HAP-1 (cell line): Measurements from ENCODE around the gene LYST.
"Not testable (repeated sequence)": the region's sequence is repeated elsewhere in the genome, so short reads cannot be mapped to it uniquely, and the experiment has no call there.

Experiments used
- DNase-seq, 2 experiments: peaks; one replicate each; pipeline ENCODE4 v3.0.0-alpha.2; 2016 to 2020; ENCODE audit warnings: low spot score in 2 of 2
- H3K27me3 ChIP-seq: fragments of 250-450 bp; sonication (Bioruptor Pico); 2 replicates; pipeline ENCODE4 v1.5.1; 2020; ENCODE audit warnings: low read depth, mild to moderate bottlenecking, moderate library complexity
- H3K36me3 ChIP-seq: fragments of 250-450 bp; sonication (Bioruptor Pico); replicated peaks from 2 replicates; pipeline ENCODE4 v1.5.1; 2020; ENCODE audit warnings: mild to moderate bottlenecking
- H3K4me1 ChIP-seq: fragments of 250-450 bp; sonication (Bioruptor Pico); 2 replicates; pipeline ENCODE4 v1.5.1; 2020; ENCODE audit warnings: mild to moderate bottlenecking
- H3K4me3 ChIP-seq: fragments of 250-450 bp; sonication (Bioruptor Pico); 2 replicates; pipeline ENCODE4 v1.5.1; 2020; ENCODE audit warnings: mild to moderate bottlenecking, moderate library complexity
- H3K9me3 ChIP-seq: fragments of 250-450 bp; sonication (Bioruptor Pico); 2 replicates; pipeline ENCODE4 v1.5.1; 2020; ENCODE audit warnings: mild to moderate bottlenecking, moderate library complexity
- in situ Hi-C: fragments of 300-500 bp; cut with MboI; formaldehyde crosslinking; loops from 3 replicates; pipeline ENCODE4 v1.14.3; 2020; ENCODE audit warnings: low sequenced_read_pairs, inconsistent platforms, mixed read lengths

LYST gene

GRCh38 chr1:235637756-235638534 lies 228.8 kb downstream of the LYST start:
- DNase-seq = no peak
- in situ Hi-C loops = no loop called here
- no peaks in the 10 kb centered on the region for H3K36me3 ChIP-seq

GRCh38 chr1:235635938-235636662 lies 230.6 kb downstream of the LYST start:
- no peak for DNase-seq
- H3K9me3 ChIP-seq = no peaks in the 10 kb centered on the region
- peaks cover 25% of the 10 kb centered on the region for H3K4me1 ChIP-seq
- no peak overlapping the region for H3K4me3 ChIP-seq
- in situ Hi-C loops = no loop called here
- no peaks in the 10 kb centered on the region for H3K36me3 ChIP-seq
- no peaks in the 10 kb centered on the region for H3K27me3 ChIP-seq

More at GRCh38 chr1:235637756-235638534, 228.8 kb downstream of the LYST start:
- Histone ChIP-seq H3K9me3 (no peaks in the 10 kb centered on the region), H3K4me3 (no peak overlapping the region), H3K4me1 (peaks cover 24% of the 10 kb centered on the region), H3K27me3 (no peaks in the 10 kb centered on the region)

GRCh38 chr1:235632506-235633401 lies 234.0 kb downstream of the LYST start:
- in situ Hi-C loops = no loop called here
- peak overlapping the region; percentile 3 for H3K4me3 ChIP-seq

GRCh38 chr1:235631816-235632215 lies 234.9 kb downstream of the LYST start:
- Histone ChIP-seq H3K36me3 (no peaks in the 10 kb centered on the region), H3K27me3 (no peaks in the 10 kb centered on the region), H3K9me3 (no peaks in the 10 kb centered on the region), H3K4me3 (no peak overlapping the region), H3K4me1 (peaks cover 25% of the 10 kb centered on the region)
- peak in 1 of 2 experiments; percentile 47 for DNase-seq
- in situ Hi-C loops = no loop called here

More at GRCh38 chr1:235632506-235633401, 234.0 kb downstream of the LYST start:
- no peaks in the 10 kb centered on the region for H3K9me3 ChIP-seq
- peak; percentile 48 to 88 for DNase-seq
- H3K4me1 ChIP-seq = peaks cover 25% of the 10 kb centered on the region
- H3K36me3 ChIP-seq = no peaks in the 10 kb centered on the region
- no peaks in the 10 kb centered on the region for H3K27me3 ChIP-seq

- Histone ChIP-seq H3K27me3 (no peaks in the 10 kb centered on the region), H3K4me1 (peaks cover 27% of the 10 kb centered on the region)
- in situ Hi-C loops = no loop called here
Observed at GRCh38 chr1:235628316-235629005, 238.2 kb downstream of the LYST start.

GRCh38 chr1:235625831-235626230 lies 240.9 kb downstream of the LYST start:
- Histone ChIP-seq H3K4me1 (peaks cover 11% of the 10 kb centered on the region), H3K4me3 (no peak overlapping the region), H3K9me3 (no peaks in the 10 kb centered on the region), H3K27me3 (no peaks in the 10 kb centered on the region), H3K36me3 (no peaks in the 10 kb centered on the region)
- in situ Hi-C loops = no loop called here
- no peak for DNase-seq

More at GRCh38 chr1:235628316-235629005, 238.2 kb downstream of the LYST start:
- Histone ChIP-seq H3K36me3 (no peaks in the 10 kb centered on the region), H3K4me3 (no peak overlapping the region), H3K9me3 (no peaks in the 10 kb centered on the region)
- DNase-seq = no peak

- H3K27me3 ChIP-seq = no peaks in the 10 kb centered on the region
- no peaks in the 10 kb centered on the region for H3K36me3 ChIP-seq
- peaks cover 11% of the 10 kb centered on the region for H3K4me1 ChIP-seq
- no peaks in the 10 kb centered on the region for H3K9me3 ChIP-seq
- DNase-seq = no peak
- H3K4me3 ChIP-seq = no peak overlapping the region
- in situ Hi-C loops = no loop called here
Observed at GRCh38 chr1:235625340-235625739, 241.4 kb downstream of the LYST start.

GRCh38 chr1:235624721-235625333 lies 241.9 kb downstream of the LYST start:
- DNase-seq = no peak
- H3K27me3 ChIP-seq = no peaks in the 10 kb centered on the region
- H3K4me3 ChIP-seq = no peak overlapping the region
- peaks cover 11% of the 10 kb centered on the region for H3K4me1 ChIP-seq
- H3K36me3 ChIP-seq = no peaks in the 10 kb centered on the region
- H3K9me3 ChIP-seq = no peaks in the 10 kb centered on the region
- in situ Hi-C loops = no loop called here

GRCh38 chr1:235622936-235623779 lies 243.5 kb downstream of the LYST start:
- Histone ChIP-seq H3K4me3 (no peak overlapping the region), H3K4me1 (peaks cover 11% of the 10 kb centered on the region), H3K36me3 (no peaks in the 10 kb centered on the region), H3K27me3 (no peaks in the 10 kb centered on the region), H3K9me3 (no peaks in the 10 kb centered on the region)
- no peak for DNase-seq
- in situ Hi-C loops = no loop called here

GRCh38 chr1:235619149-235619548 lies 247.6 kb downstream of the LYST start:
- H3K4me1 ChIP-seq, H3K27me3 ChIP-seq, H3K36me3 ChIP-seq, H3K9me3 ChIP-seq, DNase-seq, in situ Hi-C loops, H3K4me3 ChIP-seq: not testable (repeated sequence)

- Histone ChIP-seq H3K4me3 (no peak overlapping the region), H3K27me3 (no peaks in the 10 kb centered on the region), H3K9me3 (no peaks in the 10 kb centered on the region), H3K36me3 (no peaks in the 10 kb centered on the region), H3K4me1 (no peaks in the 10 kb centered on the region)
- DNase-seq = no peak
- in situ Hi-C loops = no loop called here
Observed at GRCh38 chr1:235617808-235618207, 248.9 kb downstream of the LYST start.

GRCh38 chr1:235617140-235617539 lies 249.6 kb downstream of the LYST start:
- H3K4me1 ChIP-seq = no peaks in the 10 kb centered on the region
- no peaks in the 10 kb centered on the region for H3K27me3 ChIP-seq
- no peaks in the 10 kb centered on the region for H3K36me3 ChIP-seq
- no peaks in the 10 kb centered on the region for H3K9me3 ChIP-seq
- no peak for DNase-seq
- in situ Hi-C loops = no loop called here
- H3K4me3 ChIP-seq = no peak overlapping the region
